Upper lobe of left lung (tissue), 4 donors: Measurements from ENCODE around the gene SCARB2.

Experiments
- EP300 ChIP-seq, 4 donors: sonication (generic); formaldehyde crosslinking; IDR thresholded peaks; one replicate each; pipeline ENCODE4 v1.5.1; 2017; ENCODE audit warnings: antibody characterized with exemption in 4 of 4, control low read depth in 2 of 4
- POLR2A ChIP-seq, 4 donors: fragments of 450-650 bp; IDR thresholded peaks; one replicate each; pipeline ENCODE4 v1.5.1; 2016 to 2017; ENCODE audit warnings: antibody characterized with exemption in 4 of 4, mild to moderate bottlenecking in 2 of 4
- POLR2AphosphoS5 ChIP-seq, 2 donors: sonication (generic); formaldehyde crosslinking; IDR thresholded peaks; one replicate each; pipeline ENCODE4 v1.5.1; 2017; ENCODE audit warnings: antibody characterized with exemption in 2 of 2
- TF ChIP-seq, protein P1 (sequence below), 6 experiments: fragments of 450-650 bp in 4 of 6; fragments of 200-600 bp in 2 of 6; sonication (generic) in 2 of 6; IDR thresholded peaks; one replicate each; pipeline ENCODE4 v1.5.1; 2016 to 2019; ENCODE audit warnings: antibody characterized with exemption in 6 of 6

DNA sequence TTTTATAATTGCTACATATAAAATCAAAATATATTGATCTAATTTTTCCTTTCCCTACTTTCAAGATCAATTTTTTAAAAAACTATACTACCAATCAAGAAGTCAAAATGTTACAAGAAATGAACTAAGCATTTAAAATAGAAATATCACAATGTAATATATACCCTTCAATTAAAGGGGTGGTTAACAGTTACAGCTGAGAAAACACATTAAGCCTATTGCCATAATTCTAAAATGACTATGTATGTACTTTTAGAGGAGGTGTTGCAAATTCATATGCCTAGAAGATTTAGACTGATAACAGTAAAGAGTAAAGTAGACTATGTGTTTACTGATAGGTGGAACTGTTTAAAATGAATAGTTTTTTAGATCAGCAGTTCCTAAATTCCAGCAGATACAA lies 69.1 kb downstream of the SCARB2 start:
- TF ChIP-seq POLR2A (IDR thresholded peaks at IDR 0.05) (no peak), POLR2AphosphoS5 (IDR thresholded peaks at IDR 0.05) (no peak), EP300 (IDR thresholded peaks at IDR 0.05) (no peak)
- TF ChIP-seq, protein P1, sequence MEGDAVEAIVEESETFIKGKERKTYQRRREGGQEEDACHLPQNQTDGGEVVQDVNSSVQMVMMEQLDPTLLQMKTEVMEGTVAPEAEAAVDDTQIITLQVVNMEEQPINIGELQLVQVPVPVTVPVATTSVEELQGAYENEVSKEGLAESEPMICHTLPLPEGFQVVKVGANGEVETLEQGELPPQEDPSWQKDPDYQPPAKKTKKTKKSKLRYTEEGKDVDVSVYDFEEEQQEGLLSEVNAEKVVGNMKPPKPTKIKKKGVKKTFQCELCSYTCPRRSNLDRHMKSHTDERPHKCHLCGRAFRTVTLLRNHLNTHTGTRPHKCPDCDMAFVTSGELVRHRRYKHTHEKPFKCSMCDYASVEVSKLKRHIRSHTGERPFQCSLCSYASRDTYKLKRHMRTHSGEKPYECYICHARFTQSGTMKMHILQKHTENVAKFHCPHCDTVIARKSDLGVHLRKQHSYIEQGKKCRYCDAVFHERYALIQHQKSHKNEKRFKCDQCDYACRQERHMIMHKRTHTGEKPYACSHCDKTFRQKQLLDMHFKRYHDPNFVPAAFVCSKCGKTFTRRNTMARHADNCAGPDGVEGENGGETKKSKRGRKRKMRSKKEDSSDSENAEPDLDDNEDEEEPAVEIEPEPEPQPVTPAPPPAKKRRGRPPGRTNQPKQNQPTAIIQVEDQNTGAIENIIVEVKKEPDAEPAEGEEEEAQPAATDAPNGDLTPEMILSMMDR (IDR thresholded peaks at IDR 0.05), result no peak
